GM12878 (cell line): ENCODE measurements around the gene TXNRD3. TPM values are rescaled to one million over a fixed set of nuclear protein-coding genes. Genes with fewer than 3 reads are reported as not detected.
"Not testable (repeated sequence)": the region's sequence is repeated elsewhere in the genome, so short reads cannot be mapped to it uniquely, and the experiment has no call there.

Experiments
- ATAC-seq: fragments of 200-7000 bp; cut with Tn5 transposase; 3 replicates; pipeline ENCODE4 v1.9.1; 2020; ENCODE audit warnings: mild to moderate bottlenecking, moderate library complexity
- BruUV-seq: library from RNA; stranded (reverse); fragments of 400-500 nt; replicated peaks from 2 replicates; lab custom pipeline; 2021; lab: Mats Ljungman, UMichigan
- CTCF ChIA-PET: fragments of 300-600 bp; sonication (Branson Sonifier 250); formaldehyde crosslinking; extraction: SDS; loops from one replicate; lab custom pipeline; 2021; ENCODE audit warnings: inconsistent platforms; lab: Yijun Ruan, JAX
- POLR2A ChIA-PET: fragments of 350-600 bp; formaldehyde crosslinking; extraction: SDS; loops from one replicate; lab custom pipeline; 2021; ENCODE audit warnings: inconsistent platforms; lab: Charles Lee
- RAD21 ChIA-PET: fragments of 300-600 bp; sonication (Branson Sonifier 250); formaldehyde crosslinking; loops from one replicate; lab custom pipeline; 2023; ENCODE audit warnings: antibody characterized with exemption; ENCODE audit not compliant: unreplicated experiment; lab: Charles Lee
- SMC1A ChIA-PET: fragments of 300-600 bp; sonication (Branson Sonifier 250); formaldehyde crosslinking; loops from one replicate; lab custom pipeline; 2023; ENCODE audit not compliant: unreplicated experiment, uncharacterized antibody; lab: Charles Lee
- DNase-seq: peaks from one replicate; pipeline ENCODE4 v3.0.0-alpha.2; 2011; ENCODE audit warnings: low read depth, low spot score
- FAIRE-seq: peaks from 3 replicates; lab custom pipeline; 2011; peaks lifted over from hg19 to GRCh38; lab: Jason Lieb, UNC
- H2AFZ ChIP-seq: 2 replicates; pipeline ENCODE4 v1.6.0; 2011; ENCODE audit warnings: low read depth, low read length, control low read depth; ENCODE audit not compliant: control insufficient read depth
- H3K27ac ChIP-seq: 2 replicates; pipeline ENCODE4 v1.5.1; 2011; ENCODE audit warnings: control low read depth; ENCODE audit not compliant: control insufficient read depth, insufficient read depth
- H3K27me3 ChIP-seq, 2 experiments: replicated peaks in 1 of 2; 2 replicates each; pipeline versions ENCODE4 v1.6.0 to v1.6.1; 2011; ENCODE audit warnings: low read length in 1 of 2; ENCODE audit not compliant: control insufficient read depth in 2 of 2, insufficient read depth in 2 of 2
- H3K36me3 ChIP-seq, 2 experiments: 2 replicates each; pipeline ENCODE4 v1.5.1; 2011; ENCODE audit warnings: low read length in 1 of 2; ENCODE audit not compliant: control insufficient read depth in 2 of 2, insufficient read depth in 2 of 2
- H3K4me1 ChIP-seq: 2 replicates; pipeline ENCODE4 v1.6.1; 2011; ENCODE audit warnings: mild to moderate bottlenecking, low read length, moderate library complexity, mixed read lengths; ENCODE audit not compliant: control insufficient read depth, insufficient read depth
- H3K4me2 ChIP-seq: 2 replicates; pipeline ENCODE4 v1.6.0; 2011; ENCODE audit warnings: control low read depth; ENCODE audit not compliant: control insufficient read depth, insufficient read depth
- H3K4me3 ChIP-seq: fragments of 200-600 bp; sonication (generic); 2 replicates; pipeline ENCODE4 v1.5.1; 2016
- H3K79me2 ChIP-seq: 2 replicates; pipeline ENCODE4 v1.6.0; 2011; ENCODE audit warnings: low read length; ENCODE audit not compliant: control insufficient read depth, insufficient read depth
- H3K9ac ChIP-seq: 2 replicates; pipeline ENCODE4 v1.8.0; 2011; ENCODE audit warnings: low read length, control low read depth, mixed read lengths; ENCODE audit not compliant: control insufficient read depth, insufficient read depth
- H3K9me3 ChIP-seq: replicated peaks from 3 replicates; pipeline ENCODE4 v1.5.1; 2011; ENCODE audit warnings: mild to moderate bottlenecking, low read length; ENCODE audit not compliant: control insufficient read depth, insufficient read depth
- H4K20me1 ChIP-seq: 2 replicates; pipeline ENCODE4 v1.6.0; 2011; ENCODE audit not compliant: control insufficient read depth, insufficient read depth
- CREB1 ChIP-seq: IDR thresholded peaks from 2 replicates; pipeline ENCODE4 v1.6.1; 2012; ENCODE audit warnings: low read depth, mild to moderate bottlenecking, inconsistent platforms
- PKNOX1 ChIP-seq: fragments of 450-650 bp; IDR thresholded peaks from 2 replicates; pipeline ENCODE4 v1.6.1; 2016; ENCODE audit warnings: mild to moderate bottlenecking
- SPI1 ChIP-seq: IDR thresholded peaks from 2 replicates; pipeline ENCODE4 v1.6.1; 2011; ENCODE audit warnings: low read depth, mild to moderate bottlenecking, low read length, moderate library complexity, borderline replicate concordance; ENCODE audit not compliant: insufficient read depth
- WGBS: methylation state at CpG from one replicate; pipeline ENCODE4 v1.1.6; 2016; ENCODE audit warnings: low lambda C conversion rate; ENCODE audit not compliant: insufficient replicate concordance, insufficient coverage; ENCODE audit errors: missing lambda C conversion rate; 5-methylcytosine and 5-hydroxymethylcytosine counted together
- in situ Hi-C: fragments of 300-500 bp; cut with MboI; formaldehyde crosslinking; loops from 9 replicates; pipeline ENCODE4 v1.14.3; 2018; ENCODE audit warnings: mixed read lengths
- intact Hi-C: fragments of 100-400 bp; cut with micrococcal nuclease; formaldehyde crosslinking; loops from one replicate; pipeline ENCODE4 v1.14.2; 2022; ENCODE audit not compliant: unreplicated experiment
- polyA plus RNA-seq, 11 experiments: library from polyadenylated mRNA; depleted of rRNA in 4 of 11; unstranded in 6 of 11; stranded (reverse) in 5 of 11; fragments of >200 nt; fragmentation: Nextera tagmentation in 4 of 11; fragmentation: Illumina TruSeq in 1 of 11; extraction: Ambion mirVana in 4 of 11; extraction: Trizol in 1 of 11; gene quantifications; 1 replicate in 1 of 11; 2 replicates in 10 of 11; pipeline versions ENCODE4 v1.2.1 to v1.2.3, GENCODE V29; 2011 to 2016; ENCODE audit warnings: inconsistent platforms in 2 of 11, missing spikeins in 2 of 11, low read depth in 1 of 11
- total RNA-seq, 4 experiments: library from RNA; depleted of rRNA in 3 of 4; stranded (reverse); fragments of >200 nt in 3 of 4; fragmentation: Illumina TruSeq in 1 of 4; extraction: Trizol in 1 of 4; gene quantifications; 2 replicates each; pipeline versions ENCODE4 v1.2.1 to v1.2.3, GENCODE V29; 2013 to 2021
- TF ChIP-seq, protein P1 (sequence below): IDR thresholded peaks from 2 replicates; pipeline ENCODE4 v1.6.1; 2012; ENCODE audit warnings: mild to moderate bottlenecking, low read depth, low read length
- TF ChIP-seq, protein P2 (sequence below): fragments of 450-650 bp; IDR thresholded peaks from 2 replicates; pipeline ENCODE4 v1.6.1; 2017; ENCODE audit warnings: mild to moderate bottlenecking

Gene TXNRD3
- total and polyA plus RNA-seq, 10 of the 15 experiments (the other 5 are each of a cell fraction or from before 2014, with no cell fraction given) = not detected

DNA sequence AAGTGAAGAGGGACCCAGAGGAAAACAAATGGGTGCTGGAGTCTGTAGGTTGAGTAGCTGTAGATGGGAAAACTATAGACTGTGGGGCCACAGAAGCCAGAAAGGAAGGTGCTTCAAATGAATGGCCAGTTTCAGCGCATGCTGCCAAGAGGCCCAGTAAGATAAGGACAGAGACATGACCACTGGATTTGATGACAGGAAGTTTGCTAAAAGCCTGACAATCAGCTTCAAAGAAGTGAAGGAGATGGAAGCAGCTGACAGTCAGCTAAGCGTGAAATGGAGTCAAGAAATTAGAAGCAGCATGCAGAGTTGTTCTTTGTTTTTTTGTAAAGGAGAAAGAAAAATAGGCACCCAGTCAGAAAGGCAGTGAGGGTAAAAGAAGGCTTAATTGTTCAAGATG lies 24.9 kb downstream of the TXNRD3 start (continued):
- no peak for TF ChIP-seq PKNOX1
- TF ChIP-seq SPI1 = no peak
- no peak for TF ChIP-seq CREB1
- TF ChIP-seq, protein P1, sequence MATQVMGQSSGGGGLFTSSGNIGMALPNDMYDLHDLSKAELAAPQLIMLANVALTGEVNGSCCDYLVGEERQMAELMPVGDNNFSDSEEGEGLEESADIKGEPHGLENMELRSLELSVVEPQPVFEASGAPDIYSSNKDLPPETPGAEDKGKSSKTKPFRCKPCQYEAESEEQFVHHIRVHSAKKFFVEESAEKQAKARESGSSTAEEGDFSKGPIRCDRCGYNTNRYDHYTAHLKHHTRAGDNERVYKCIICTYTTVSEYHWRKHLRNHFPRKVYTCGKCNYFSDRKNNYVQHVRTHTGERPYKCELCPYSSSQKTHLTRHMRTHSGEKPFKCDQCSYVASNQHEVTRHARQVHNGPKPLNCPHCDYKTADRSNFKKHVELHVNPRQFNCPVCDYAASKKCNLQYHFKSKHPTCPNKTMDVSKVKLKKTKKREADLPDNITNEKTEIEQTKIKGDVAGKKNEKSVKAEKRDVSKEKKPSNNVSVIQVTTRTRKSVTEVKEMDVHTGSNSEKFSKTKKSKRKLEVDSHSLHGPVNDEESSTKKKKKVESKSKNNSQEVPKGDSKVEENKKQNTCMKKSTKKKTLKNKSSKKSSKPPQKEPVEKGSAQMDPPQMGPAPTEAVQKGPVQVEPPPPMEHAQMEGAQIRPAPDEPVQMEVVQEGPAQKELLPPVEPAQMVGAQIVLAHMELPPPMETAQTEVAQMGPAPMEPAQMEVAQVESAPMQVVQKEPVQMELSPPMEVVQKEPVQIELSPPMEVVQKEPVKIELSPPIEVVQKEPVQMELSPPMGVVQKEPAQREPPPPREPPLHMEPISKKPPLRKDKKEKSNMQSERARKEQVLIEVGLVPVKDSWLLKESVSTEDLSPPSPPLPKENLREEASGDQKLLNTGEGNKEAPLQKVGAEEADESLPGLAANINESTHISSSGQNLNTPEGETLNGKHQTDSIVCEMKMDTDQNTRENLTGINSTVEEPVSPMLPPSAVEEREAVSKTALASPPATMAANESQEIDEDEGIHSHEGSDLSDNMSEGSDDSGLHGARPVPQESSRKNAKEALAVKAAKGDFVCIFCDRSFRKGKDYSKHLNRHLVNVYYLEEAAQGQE = no peak
- TF ChIP-seq, protein P2, sequence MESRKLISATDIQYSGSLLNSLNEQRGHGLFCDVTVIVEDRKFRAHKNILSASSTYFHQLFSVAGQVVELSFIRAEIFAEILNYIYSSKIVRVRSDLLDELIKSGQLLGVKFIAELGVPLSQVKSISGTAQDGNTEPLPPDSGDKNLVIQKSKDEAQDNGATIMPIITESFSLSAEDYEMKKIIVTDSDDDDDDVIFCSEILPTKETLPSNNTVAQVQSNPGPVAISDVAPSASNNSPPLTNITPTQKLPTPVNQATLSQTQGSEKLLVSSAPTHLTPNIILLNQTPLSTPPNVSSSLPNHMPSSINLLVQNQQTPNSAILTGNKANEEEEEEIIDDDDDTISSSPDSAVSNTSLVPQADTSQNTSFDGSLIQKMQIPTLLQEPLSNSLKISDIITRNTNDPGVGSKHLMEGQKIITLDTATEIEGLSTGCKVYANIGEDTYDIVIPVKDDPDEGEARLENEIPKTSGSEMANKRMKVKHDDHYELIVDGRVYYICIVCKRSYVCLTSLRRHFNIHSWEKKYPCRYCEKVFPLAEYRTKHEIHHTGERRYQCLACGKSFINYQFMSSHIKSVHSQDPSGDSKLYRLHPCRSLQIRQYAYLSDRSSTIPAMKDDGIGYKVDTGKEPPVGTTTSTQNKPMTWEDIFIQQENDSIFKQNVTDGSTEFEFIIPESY = no peak

GRCh38 chr3:126625735-126626134 lies 29.2 kb downstream of the TXNRD3 start:
- 25% methylated on average over 3 of the region's 3 CpGs for WGBS
- in situ Hi-C loops = not testable (repeated sequence)

More at GRCh38 chr3:126625735-126626134, 29.2 kb downstream of the TXNRD3 start:
- DNase-seq, BruUV-seq, SMC1A ChIA-PET, intact Hi-C loops, H3K79me2 ChIP-seq, POLR2A ChIA-PET, H3K27me3 ChIP-seq, H4K20me1 ChIP-seq, H2AFZ ChIP-seq, H3K4me3 ChIP-seq, FAIRE-seq, H3K4me2 ChIP-seq, H3K36me3 ChIP-seq, H3K27ac ChIP-seq, RAD21 ChIA-PET, ATAC-seq, H3K9me3 ChIP-seq, CTCF ChIA-PET, H3K4me1 ChIP-seq, H3K9ac ChIP-seq: not testable (repeated sequence)
